ENCODE data around the gene CHST9.
A peak's percentile ranks its signal among the peaks of the same experiment; 100 is the strongest.
"Not testable (repeated sequence)": the region's sequence is repeated elsewhere in the genome, so short reads cannot be mapped to it uniquely, and the experiment has no call there.

Gene CHST9

GRCh38 chr18:27093290-27093689 lies 91.8 kb downstream of the CHST9 start:
- DNase-seq: not testable (repeated sequence)

- no peak for DNase-seq
Observed at GRCh38 chr18:27081701-27082100, 103.4 kb downstream of the CHST9 start.

GRCh38 chr18:27075828-27076227 lies 109.3 kb downstream of the CHST9 start:
- DNase-seq: no peak

- no peak for DNase-seq
Observed at GRCh38 chr18:27073404-27073830, 111.7 kb downstream of the CHST9 start.

GRCh38 chr18:27064673-27065072 lies 120.4 kb downstream of the CHST9 start:
- no peak for DNase-seq

- no peak for DNase-seq
Observed at GRCh38 chr18:27062802-27063201, 122.3 kb downstream of the CHST9 start.

GRCh38 chr18:27061488-27062095 lies 123.5 kb downstream of the CHST9 start:
- DNase-seq: no peak

- no peak for DNase-seq
Observed at GRCh38 chr18:27057519-27058234, 127.4 kb downstream of the CHST9 start.

GRCh38 chr18:27054926-27055325 lies 130.2 kb downstream of the CHST9 start:
- DNase-seq: no peak

GRCh38 chr18:27049969-27050368 lies 135.1 kb downstream of the CHST9 start:
- DNase-seq: no peak

- no peak for DNase-seq
Observed at GRCh38 chr18:27045342-27045741, 139.8 kb downstream of the CHST9 start.

- DNase-seq: no peak
Observed at GRCh38 chr18:27042177-27042576, 142.9 kb downstream of the CHST9 start.

GRCh38 chr18:27040796-27041195 lies 144.3 kb downstream of the CHST9 start:
- no peak for DNase-seq

GRCh38 chr18:27033722-27034121 lies 151.4 kb downstream of the CHST9 start:
- DNase-seq: no peak

GRCh38 chr18:27030421-27030820 lies 154.7 kb downstream of the CHST9 start:
- peak; percentile 18 for DNase-seq

- DNase-seq: no peak
Observed at GRCh38 chr18:27022477-27022876, 162.6 kb downstream of the CHST9 start.

- DNase-seq: no peak
Observed at GRCh38 chr18:27017901-27018500, 167.1 kb downstream of the CHST9 start.

GRCh38 chr18:27014841-27015240 lies 170.3 kb downstream of the CHST9 start:
- no peak for DNase-seq

GRCh38 chr18:27010784-27011183 lies 174.3 kb downstream of the CHST9 start:
- DNase-seq: no peak

- no peak for DNase-seq
Observed at GRCh38 chr18:27009293-27009692, 175.8 kb downstream of the CHST9 start.

GRCh38 chr18:27008575-27008974 lies 176.5 kb downstream of the CHST9 start:
- no peak for DNase-seq

- no peak for DNase-seq
Observed at GRCh38 chr18:27007880-27008279, 177.2 kb downstream of the CHST9 start.

- DNase-seq: no peak
Observed at GRCh38 chr18:27005589-27005988, 179.5 kb downstream of the CHST9 start.

Data from right hindlimb (tissue), 1 donor.